Panc1 (cell line): ENCODE measurements around the gene TNRC18.

ENCODE experiments used
- SIN3A ChIP-seq: IDR thresholded peaks from 2 replicates; pipeline ENCODE4 v1.6.1; 2012; ENCODE audit warnings: low read depth, mild to moderate bottlenecking, low read length, moderate library complexity, borderline replicate concordance; ENCODE audit not compliant: insufficient read depth
- TF ChIP-seq, protein P1 (sequence below): fragments of 450-650 bp; IDR thresholded peaks from 2 replicates; pipeline ENCODE4 v1.5.1; 2017; ENCODE audit warnings: mild to moderate bottlenecking
- TF ChIP-seq, protein P2 (sequence below), 2 experiments: IDR thresholded peaks; 2 replicates each; pipeline ENCODE4 v1.6.1; 2011 to 2012; ENCODE audit warnings: low read depth in 2 of 2, control low read depth in 1 of 2, low read length in 1 of 2, mild to moderate bottlenecking in 1 of 2, moderate library complexity in 1 of 2; ENCODE audit not compliant: insufficient read depth in 1 of 2

DNA sequence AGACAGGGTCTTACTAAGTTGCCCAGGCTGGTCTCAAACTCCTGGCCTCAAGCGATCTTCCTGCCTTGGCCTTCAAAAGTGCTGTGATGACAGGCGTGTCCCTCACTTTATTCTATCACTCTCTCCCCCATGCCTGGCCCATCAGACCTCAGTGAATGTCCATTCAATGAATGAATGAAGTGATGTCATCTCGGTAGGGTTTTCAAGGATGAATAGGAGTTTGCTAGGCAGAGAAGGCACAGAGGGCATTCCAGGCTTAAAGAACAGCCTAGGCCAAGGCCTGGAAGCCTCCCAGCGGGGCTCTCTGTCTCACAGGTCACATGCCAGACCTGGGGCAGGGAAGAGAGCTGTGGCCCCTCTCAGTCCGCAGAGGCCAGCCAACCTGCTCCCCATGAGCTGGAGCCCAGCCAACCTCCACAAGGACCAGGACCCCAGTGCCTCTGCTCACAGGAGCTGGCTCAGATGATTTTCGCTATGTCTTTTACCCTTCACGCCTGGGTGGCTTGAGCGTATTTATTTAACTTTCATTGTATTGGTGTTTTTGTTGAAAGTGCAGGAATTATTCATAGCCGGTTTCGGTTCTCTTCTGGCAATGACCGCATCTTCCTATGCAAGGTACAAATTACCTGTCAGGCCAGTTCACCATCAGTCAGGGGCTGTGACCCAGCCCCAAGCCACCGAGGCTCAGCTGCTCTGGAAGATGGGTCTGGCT is 11.8 kb upstream of the TNRC18 start:
- TF ChIP-seq, protein P1, sequence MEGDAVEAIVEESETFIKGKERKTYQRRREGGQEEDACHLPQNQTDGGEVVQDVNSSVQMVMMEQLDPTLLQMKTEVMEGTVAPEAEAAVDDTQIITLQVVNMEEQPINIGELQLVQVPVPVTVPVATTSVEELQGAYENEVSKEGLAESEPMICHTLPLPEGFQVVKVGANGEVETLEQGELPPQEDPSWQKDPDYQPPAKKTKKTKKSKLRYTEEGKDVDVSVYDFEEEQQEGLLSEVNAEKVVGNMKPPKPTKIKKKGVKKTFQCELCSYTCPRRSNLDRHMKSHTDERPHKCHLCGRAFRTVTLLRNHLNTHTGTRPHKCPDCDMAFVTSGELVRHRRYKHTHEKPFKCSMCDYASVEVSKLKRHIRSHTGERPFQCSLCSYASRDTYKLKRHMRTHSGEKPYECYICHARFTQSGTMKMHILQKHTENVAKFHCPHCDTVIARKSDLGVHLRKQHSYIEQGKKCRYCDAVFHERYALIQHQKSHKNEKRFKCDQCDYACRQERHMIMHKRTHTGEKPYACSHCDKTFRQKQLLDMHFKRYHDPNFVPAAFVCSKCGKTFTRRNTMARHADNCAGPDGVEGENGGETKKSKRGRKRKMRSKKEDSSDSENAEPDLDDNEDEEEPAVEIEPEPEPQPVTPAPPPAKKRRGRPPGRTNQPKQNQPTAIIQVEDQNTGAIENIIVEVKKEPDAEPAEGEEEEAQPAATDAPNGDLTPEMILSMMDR = no peak
- TF ChIP-seq, protein P2, sequence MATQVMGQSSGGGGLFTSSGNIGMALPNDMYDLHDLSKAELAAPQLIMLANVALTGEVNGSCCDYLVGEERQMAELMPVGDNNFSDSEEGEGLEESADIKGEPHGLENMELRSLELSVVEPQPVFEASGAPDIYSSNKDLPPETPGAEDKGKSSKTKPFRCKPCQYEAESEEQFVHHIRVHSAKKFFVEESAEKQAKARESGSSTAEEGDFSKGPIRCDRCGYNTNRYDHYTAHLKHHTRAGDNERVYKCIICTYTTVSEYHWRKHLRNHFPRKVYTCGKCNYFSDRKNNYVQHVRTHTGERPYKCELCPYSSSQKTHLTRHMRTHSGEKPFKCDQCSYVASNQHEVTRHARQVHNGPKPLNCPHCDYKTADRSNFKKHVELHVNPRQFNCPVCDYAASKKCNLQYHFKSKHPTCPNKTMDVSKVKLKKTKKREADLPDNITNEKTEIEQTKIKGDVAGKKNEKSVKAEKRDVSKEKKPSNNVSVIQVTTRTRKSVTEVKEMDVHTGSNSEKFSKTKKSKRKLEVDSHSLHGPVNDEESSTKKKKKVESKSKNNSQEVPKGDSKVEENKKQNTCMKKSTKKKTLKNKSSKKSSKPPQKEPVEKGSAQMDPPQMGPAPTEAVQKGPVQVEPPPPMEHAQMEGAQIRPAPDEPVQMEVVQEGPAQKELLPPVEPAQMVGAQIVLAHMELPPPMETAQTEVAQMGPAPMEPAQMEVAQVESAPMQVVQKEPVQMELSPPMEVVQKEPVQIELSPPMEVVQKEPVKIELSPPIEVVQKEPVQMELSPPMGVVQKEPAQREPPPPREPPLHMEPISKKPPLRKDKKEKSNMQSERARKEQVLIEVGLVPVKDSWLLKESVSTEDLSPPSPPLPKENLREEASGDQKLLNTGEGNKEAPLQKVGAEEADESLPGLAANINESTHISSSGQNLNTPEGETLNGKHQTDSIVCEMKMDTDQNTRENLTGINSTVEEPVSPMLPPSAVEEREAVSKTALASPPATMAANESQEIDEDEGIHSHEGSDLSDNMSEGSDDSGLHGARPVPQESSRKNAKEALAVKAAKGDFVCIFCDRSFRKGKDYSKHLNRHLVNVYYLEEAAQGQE (IDR thresholded peaks at IDR 0.05; ENCODE audit: insufficient read depth in 1 of 2, low read depth in 2 of 2, low read length in 1 of 2) = no peak
- no peak for TF ChIP-seq SIN3A
